Measurements from ENCODE around the gene RSKR.
A peak's percentile ranks its signal among the peaks of the same experiment; 100 is the strongest.

RSKR gene

DNA sequence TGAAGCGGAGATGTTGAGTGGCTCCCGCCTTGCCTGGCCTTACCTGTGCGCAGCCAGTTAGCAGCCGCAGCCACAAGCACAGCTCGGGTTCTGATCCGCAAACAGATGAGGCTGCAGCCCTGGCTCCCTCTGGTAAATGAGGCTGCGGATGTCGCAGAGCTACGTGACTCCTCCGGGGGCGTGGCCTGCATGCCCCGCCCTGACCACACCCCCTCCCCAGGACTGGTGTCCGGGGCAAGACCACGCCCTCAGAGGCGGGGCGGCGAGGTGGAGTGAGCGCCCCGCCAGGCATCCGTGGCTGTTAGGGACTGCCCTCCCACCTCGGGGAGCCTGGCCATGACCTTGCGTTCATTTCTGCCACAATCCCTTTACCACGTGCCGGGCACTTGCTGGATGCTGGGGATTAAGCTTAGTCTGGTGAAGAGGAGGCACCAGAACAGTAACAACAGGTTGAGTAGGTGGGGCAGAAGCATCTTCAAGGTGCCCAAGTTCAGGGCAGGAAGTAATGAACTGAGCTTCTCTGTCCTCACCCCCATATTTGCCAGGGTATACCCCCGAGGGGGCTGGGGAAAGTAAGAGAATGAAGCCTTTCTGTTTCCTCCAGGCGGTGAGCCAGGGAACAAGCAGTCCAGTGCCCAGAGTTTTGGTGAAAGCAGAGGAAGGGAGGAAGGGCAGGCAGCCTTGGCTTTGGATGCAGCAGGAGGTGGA is 37.1 kb downstream of the RSKR start, which contains the start of gene ALDOC:
Gene ALDOC (minus strand): TSS at position 138 of the 708 bp plus-strand sequence. CDS start 1,363 bp downstream, outside the sequence.
- DNase-seq: peak; percentile 97

DNA sequence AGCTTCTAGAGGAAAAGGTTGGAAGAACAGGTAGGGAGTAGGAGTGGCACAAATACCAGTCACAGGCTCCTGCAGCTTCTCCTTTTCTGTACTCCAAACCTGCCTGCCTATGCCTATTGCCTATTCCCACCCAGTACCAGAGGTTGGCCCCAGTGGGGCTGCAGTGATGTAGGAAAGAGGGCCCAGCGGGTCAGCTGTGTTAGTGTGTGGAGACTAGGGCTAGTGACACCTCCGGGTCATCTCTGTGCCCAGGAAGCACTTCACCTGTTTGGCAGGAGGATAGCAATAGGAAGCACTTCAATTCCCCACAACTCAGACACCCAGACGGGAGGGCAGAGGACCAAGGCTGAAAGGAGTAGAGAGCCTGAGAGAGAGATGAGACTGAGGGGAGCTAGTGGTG is 38.0 kb downstream of the RSKR start:
- peak; percentile 33 for DNase-seq

DNA sequence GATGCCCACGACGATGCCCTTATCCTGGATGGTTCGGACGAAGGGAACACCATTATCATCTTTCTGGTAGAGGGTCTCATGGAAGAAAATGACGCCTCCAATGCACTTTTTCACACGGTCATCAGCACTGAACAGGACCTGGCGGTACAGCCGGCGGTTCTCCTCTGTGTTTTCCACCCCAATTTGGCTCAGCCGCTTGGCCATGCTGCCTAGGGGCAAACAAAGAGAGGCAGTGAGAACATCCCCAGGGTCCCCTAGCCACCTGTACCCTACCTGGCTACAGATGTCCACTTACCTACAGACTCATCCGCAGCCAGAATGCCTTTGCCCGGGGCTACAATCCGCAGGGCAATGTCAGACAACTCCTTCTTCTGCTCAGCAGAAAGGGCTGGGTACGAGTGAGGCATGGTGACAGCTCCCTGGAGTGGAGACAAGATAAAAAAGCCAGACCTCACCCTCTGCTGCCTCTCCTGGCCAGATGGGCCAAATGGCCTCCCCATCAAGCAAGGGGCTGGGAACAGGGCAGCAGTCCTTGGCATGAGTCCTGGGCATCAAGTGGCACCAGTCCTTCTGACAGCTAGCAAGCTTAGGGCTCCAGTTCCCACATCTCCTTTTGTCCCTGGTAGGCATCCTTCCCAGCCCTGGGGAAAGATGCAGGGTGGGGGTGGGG is 38.7 kb downstream of the RSKR start:
- peak; percentile 14 for DNase-seq

DNA sequence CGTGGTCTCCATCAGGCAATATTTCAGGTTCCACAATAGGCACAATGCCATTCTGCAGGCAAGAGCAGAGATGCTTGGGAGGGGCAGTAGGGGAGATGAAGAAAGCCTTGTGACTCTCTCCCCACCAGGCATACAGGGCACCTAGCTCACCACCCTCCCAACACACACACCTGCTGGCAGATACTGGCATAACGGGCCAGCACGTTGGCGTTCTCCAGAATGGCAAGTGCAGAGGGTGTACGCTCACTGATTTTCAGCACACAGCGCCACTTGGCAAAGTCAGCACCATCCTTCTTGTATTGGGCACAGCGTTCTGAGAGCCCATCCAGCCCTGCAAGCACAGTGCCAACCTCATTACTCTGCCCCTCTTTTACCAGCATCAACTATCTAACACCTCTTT is 39.5 kb downstream of the RSKR start:
- DNase-seq: peak; percentile 30

DNA sequence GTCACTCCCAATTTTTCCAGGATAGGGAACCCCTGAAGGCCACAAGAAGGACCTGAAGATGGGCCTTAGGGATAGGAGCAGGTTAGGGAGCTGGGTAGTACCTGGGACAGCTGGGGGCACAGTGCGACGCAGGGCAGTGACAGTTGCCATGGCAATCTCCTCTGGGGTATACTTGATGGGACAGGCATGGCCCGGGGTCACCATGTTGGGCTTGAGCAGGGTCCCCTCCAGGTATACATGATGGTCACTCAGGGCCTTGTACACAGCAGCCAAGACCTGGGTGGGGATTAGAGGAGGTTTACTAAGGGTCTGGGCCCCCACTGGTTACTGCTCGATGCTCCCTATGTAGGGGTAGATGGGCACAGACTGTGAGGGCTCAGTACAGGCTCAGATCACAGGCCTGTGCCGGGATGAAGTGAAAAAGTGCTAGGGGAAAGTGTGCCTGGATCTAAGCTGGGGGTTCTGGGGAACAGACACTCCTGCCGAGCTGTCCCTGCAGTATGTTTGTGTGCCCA is 40.0 kb downstream of the RSKR start:
- no peak for DNase-seq

DNA sequence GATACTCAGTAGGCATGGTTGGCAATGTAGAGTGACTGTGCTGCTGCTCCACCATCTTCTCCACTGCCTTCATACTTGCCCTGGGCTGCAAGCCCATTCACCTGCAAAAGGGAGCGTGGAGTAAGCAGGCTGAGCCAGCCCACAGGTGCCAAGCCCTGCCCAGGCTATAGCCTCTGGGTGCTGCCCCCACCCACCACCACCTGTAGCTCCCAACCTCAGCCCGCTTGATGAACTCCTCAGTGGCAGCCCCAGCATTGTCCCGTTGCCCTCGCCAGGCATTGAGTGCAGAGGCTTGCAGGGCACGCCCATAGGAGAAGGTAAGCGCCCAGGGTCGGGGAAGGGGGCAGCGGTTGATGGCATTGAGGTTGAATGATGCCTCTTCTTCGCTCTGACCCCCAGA is 40.5 kb downstream of the RSKR start:
- DNase-seq: no peak

DNA sequence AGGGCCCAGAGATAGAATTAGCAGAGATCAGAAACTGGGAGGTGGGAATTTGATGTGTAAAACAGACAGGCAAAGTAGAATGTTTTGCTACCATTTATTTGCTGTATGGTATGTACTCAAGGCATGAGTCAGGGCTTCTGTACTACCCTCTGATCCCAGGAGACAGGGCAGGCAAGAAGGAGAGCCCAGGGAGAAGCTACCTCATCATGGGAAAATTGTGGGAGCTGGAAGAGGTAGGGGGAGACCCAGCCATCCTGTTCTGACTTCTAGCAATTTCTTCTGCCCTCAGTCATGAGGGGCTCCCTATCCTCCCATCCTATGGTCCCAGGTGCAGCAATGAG is 41.0 kb downstream of the RSKR start:
- peak; percentile 19 for DNase-seq

DNA sequence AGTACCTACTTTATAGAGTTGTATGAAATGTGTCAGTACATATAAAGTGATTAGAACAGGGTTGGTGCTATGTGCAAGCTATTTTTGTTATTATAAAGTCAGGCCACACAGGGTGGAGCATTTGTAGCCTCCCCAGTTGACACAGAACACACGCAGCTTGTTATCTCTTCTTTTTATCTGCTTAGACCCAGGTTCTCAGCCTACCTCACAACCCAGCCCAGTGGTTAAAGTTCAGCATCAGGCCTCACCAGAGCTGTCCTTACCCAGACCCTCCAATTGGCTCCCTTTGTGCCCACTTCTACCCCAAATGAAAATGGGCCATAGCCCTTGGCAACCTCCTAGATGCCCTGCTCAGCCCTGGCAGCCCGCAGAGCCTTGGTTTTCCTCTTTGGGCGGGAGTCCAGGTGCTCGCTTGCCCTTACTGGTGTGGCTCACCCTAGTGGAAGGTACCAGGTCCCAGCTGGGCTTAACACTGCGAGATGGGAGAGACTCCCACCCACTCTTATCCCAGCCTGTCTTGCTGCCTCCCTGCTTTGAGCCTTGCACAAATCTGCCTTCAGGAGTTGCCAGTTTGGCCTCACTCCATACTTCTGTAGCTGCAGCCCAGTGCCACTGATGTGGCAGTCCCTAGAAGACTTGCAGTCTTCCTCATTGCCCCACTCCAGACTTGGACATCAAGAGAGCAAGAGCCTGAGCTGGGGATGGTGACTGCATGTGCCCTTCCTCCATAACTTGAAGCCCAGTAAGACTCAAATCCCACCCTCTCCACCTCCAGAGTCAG is 41.5 kb downstream of the RSKR start:
- DNase-seq: no peak

DNA sequence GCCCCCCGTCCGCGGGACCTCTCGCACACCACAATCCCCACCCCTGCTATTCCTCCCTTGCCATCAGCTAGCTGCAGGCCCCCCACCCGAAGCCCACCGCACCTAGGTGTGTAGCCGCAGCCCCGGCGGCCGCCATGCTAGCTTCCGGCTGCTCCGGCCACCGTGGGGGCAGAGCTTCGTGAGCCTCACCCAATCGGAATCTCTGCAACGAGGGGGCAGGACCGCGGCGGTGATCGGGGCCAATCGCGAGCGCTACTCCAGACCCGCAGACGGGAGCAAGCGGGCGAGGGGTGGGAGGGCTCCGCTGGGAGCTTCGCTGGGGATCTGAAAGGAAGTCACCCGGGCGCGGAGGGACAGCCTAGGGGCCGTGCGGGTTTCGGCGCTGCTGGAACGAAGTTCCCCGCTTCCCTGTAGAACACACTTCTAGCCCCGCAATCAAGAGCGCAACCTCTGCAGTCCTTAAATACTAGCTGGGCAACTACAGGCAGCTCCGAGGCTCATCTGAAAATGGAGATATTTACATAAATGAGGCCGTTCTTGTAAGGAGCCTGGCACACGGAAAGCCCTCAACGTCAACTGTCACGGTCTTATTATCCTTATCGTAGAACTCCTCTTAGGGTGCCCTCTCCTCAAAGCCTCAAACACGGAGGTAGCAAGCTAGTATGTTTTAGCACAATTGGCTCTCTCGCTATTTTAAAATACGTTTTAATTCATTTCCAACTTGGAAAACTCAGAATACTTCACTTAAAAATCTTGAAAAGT is 42.4 kb downstream of the RSKR start, which contains the start of gene PIGS:
Gene PIGS (minus strand): TSS at position 164 of the 762 bp plus-strand sequence. CDS start 28 bp downstream, at position 136.
- DNase-seq: peak; percentile 95

DNA sequence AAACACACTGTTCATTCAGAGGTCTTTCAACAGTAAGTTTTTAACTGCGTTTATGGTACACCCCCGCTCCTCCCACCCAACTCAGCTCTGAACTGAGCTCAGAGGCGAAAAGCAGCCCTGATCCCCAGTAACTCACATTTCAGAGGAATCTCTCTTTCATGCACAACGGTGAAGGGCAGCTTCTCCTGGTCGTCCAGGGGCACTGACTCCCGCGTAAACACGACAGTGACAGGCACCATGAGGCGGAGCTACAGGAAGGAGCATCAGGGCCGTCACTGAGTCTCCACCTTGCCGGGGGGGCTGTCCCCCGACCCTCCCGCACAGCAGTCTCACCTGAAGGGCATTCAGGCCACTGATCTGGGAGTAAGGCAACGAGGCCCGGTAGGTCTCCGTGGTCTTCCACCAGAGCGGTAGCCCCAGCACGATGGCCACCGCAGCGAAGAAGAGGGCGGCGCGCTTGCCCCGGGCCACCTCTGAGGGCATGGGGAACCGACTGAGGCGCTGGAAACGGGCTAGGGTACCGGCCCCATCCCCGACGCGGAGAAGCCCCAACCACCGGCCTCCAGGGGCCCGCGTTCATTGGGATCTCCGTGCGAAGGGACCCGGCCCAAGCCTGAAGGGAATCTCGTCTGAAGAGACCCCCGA is 43.1 kb downstream of the RSKR start:
- peak; percentile 63 for DNase-seq

DNA sequence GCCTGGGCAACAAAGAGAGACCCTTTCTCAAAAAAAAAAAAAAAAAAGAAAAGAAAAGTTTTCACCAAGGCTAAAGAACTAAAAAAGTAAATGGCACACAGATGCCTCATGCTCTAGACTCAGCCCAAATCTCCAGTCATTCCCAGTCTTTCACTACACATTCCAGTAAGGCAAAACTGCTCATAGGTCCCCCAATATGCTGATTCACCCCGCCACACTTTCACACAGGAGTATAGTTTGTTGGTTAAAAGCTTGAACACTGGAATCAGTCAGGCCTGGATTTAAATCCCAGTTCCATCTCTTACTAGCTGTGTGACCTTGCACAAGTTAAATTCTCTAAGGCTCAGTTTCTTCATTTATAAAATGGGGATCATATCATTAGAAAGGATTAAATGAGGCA is 44.5 kb downstream of the RSKR start:
- no peak for DNase-seq

DNA sequence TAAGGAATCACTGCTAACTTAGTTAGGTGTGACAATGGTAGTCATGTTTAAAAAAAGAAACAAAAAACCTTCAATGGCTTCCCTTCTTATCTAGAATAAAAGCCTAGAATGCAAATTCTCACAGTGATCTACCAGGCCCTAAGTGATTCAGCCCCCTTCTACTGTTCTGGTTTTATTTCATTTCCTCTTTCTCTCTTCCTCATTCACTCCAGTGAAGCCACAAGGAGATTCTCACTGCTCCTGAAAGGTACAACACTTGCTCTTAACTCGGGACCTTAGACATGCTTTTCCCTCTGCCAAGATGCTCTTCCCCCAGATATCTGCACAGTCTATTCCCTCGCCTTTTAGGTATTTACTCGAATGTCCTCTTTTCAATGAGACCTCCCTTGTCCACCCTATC is 46.4 kb downstream of the RSKR start:
- DNase-seq: no peak

DNA sequence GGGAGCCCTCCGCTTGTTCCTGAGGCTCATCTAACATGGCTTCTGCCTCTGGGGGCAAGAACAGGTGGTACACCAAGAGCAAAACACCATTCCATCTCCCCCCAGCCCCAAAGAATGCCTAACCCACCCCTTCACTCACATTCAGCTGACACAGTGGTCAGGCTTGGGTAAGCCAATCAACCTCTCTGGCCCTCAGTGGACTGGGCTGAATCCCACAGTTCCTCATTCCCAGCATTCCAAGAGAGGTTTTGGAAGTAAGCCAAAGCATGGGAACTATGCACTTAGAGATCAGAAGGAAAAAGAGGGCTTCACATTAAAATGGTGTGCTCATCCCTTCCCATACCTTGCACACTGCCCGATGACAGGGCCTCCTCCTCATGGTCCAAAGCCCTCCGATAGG is 50.5 kb downstream of the RSKR start:
- no peak for DNase-seq
